Right lobe of liver (tissue), 6 donors: ENCODE measurements around the gene CNKSR2. TPM values are rescaled to one million over a fixed set of nuclear protein-coding genes. Genes with fewer than 3 reads are reported as not detected.

Experiments used
- ATAC-seq, 4 donors: fragments of 200-7000 bp; cut with Tn5 transposase; one replicate each; pipeline ENCODE4 v1.9.1; 2020; ENCODE audit warnings: mild to moderate bottlenecking in 4 of 4, moderate library complexity in 4 of 4
- DNase-seq, 3 donors: peaks; one replicate each; pipeline ENCODE4 v3.0.0-alpha.2; 2020
- H3K27ac ChIP-seq, 3 donors: fragments of 200-600 bp; one replicate each; pipeline ENCODE4 v1.8.0; 2022
- H3K27me3 ChIP-seq, 2 donors: fragments of 200-600 bp; one replicate each; pipeline ENCODE4 v1.8.0; 2022
- H3K36me3 ChIP-seq, 4 donors: fragments of 200-600 bp; sonication (generic) in 1 of 4; one replicate each; pipeline versions ENCODE4 v1.5.1 to v1.8.0; 2017 to 2022; ENCODE audit warnings: control low read depth in 1 of 4
- H3K4me1 ChIP-seq, 4 donors: fragments of 200-600 bp; sonication (generic) in 1 of 4; one replicate each; pipeline versions ENCODE4 v1.5.1 to v1.8.0; 2017 to 2022; ENCODE audit warnings: control low read depth in 1 of 4
- H3K4me3 ChIP-seq, 3 donors: fragments of 200-600 bp; one replicate each; pipeline ENCODE4 v1.8.0; 2022
- H3K9me3 ChIP-seq, 4 donors: fragments of 200-600 bp; sonication (generic) in 1 of 4; one replicate each; pipeline versions ENCODE4 v1.5.1 to v1.8.0; 2017 to 2022; ENCODE audit warnings: control low read depth in 1 of 4
- POLR2A ChIP-seq: fragments of 450-650 bp; IDR thresholded peaks from one replicate; pipeline ENCODE4 v1.6.1; 2017; ENCODE audit warnings: antibody characterized with exemption, mild to moderate bottlenecking
- WGBS: methylation state at CpG from one replicate; pipeline ENCODE4 v1.1.6; 2018; ENCODE audit warnings: low coverage, low lambda C conversion rate; ENCODE audit not compliant: insufficient coverage; ENCODE audit errors: missing lambda C conversion rate; 5-methylcytosine and 5-hydroxymethylcytosine counted together
- intact Hi-C, 2 donors: fragments of 100-400 bp; cut with DNase I; formaldehyde crosslinking; loops; one replicate each; pipeline versions ENCODE4 v1.11.2 to v1.14.1; 2022
- total RNA-seq, 6 experiments: library from RNA; depleted of rRNA in 2 of 6; stranded (reverse); fragments of >200 nt in 2 of 6; fragmentation: NEBNext Ultra II Directional in 3 of 6; extraction: Animal tissue kit (Norgen Biotek cat#: 25700) in 3 of 6; gene quantifications; one replicate each; pipeline versions ENCODE4 v1.1.0 to v1.2.4, GENCODE V29; 2016 to 2023
- TF ChIP-seq, protein P1 (sequence below), 4 donors: fragments of 200-600 bp in 3 of 4; fragments of 450-650 bp in 1 of 4; IDR thresholded peaks; one replicate each; pipeline versions ENCODE4 v1.5.1 to v1.8.0; 2016 to 2022; ENCODE audit warnings: antibody characterized with exemption in 4 of 4, mild to moderate bottlenecking in 2 of 4
- donor health status: DM: no; HTN: yes; CAD: no.
- donor health status: DM: no; HTN: no; CAD: no.
- donor health status: DM: no; HTN: no; CAD: no.
- donor health status: DM: no; HTN: yes; CAD: no.
- donor health status: DM: no; HTN: yes; CAD: no.

Gene CNKSR2
- total RNA-seq, 6 experiments from 2014 or later: 1.4 to 5.6 (median 2.6) TPM

DNA sequence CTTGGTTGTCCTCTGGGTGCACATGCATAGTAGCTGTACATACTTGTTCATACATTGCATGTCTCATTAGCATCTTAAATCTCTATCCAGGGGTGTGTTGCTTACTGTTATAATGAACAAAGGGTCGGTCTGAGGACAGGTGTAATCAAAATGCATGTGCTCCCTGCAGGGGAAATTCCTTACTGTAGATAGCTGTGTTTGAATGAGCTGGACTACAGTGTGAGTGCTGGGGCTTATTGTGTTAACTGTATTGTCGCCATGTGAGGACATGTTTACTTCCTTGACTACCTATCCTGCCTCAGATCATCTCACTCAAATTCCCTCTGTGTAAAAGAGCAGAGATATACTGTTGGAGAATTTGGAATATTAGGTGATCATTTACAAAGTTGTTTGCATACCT, 185.2 kb downstream of the CNKSR2 start:
- 44% methylated on average over 2 of the region's 2 CpGs for WGBS
- peaks cover 0 to 3% of the 10 kb centered on the region in 2 donors for H3K27me3 ChIP-seq
- DNase-seq: no peak
- no peak overlapping the region for H3K4me3 ChIP-seq
- no peaks in the 10 kb centered on the region for H3K4me1 ChIP-seq
- no peak overlapping the region for H3K27ac ChIP-seq
- no peaks in the 10 kb centered on the region for H3K9me3 ChIP-seq
- TF ChIP-seq, protein P1, sequence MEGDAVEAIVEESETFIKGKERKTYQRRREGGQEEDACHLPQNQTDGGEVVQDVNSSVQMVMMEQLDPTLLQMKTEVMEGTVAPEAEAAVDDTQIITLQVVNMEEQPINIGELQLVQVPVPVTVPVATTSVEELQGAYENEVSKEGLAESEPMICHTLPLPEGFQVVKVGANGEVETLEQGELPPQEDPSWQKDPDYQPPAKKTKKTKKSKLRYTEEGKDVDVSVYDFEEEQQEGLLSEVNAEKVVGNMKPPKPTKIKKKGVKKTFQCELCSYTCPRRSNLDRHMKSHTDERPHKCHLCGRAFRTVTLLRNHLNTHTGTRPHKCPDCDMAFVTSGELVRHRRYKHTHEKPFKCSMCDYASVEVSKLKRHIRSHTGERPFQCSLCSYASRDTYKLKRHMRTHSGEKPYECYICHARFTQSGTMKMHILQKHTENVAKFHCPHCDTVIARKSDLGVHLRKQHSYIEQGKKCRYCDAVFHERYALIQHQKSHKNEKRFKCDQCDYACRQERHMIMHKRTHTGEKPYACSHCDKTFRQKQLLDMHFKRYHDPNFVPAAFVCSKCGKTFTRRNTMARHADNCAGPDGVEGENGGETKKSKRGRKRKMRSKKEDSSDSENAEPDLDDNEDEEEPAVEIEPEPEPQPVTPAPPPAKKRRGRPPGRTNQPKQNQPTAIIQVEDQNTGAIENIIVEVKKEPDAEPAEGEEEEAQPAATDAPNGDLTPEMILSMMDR (IDR thresholded peaks at IDR 0.05): no peak
- no peak for TF ChIP-seq POLR2A
- peaks cover 0 to 2% (median 0%) of the 10 kb centered on the region in 4 donors for H3K36me3 ChIP-seq
- ATAC-seq: no peak
- intact Hi-C loops: no loop called here

DNA sequence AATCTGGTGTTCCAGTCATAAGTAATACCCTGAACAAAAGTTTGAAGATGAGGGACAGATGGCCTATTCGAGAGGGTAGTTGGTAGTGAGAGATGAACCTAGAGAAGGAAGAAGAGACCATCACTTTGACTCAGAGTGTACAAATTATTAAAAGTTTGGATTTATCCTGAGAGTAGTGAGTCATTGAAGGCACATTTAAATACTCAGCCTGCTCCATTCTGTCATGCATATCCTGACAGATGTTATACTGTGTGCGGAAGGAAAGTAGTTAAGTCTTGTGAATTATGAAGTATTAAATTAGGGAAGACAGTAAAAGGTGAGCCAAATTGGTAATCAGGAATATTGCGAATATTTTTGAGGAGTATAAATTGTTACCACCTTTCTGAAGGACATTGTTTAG, 190.8 kb downstream of the CNKSR2 start:
- H3K27me3 ChIP-seq: peaks cover 0 to 3% of the 10 kb centered on the region in 2 donors
- H3K4me1 ChIP-seq: no peaks in the 10 kb centered on the region
- H3K4me3 ChIP-seq: no peak overlapping the region
- DNase-seq (no peak), ATAC-seq (no peak)
- intact Hi-C loops: no loop called here
- TF ChIP-seq, protein P1 (IDR thresholded peaks at IDR 0.05): no peak
- no peak for TF ChIP-seq POLR2A
- 62% methylated on average over 3 of the region's 3 CpGs for WGBS
- H3K9me3 ChIP-seq: no peaks in the 10 kb centered on the region
- H3K36me3 ChIP-seq: no peaks in the 10 kb centered on the region
- no peak overlapping the region for H3K27ac ChIP-seq

GRCh38 chrX:21574793-21575192, 200.6 kb downstream of the CNKSR2 start:
- DNase-seq: no peak
- H3K4me3 ChIP-seq: no peak overlapping the region
- H3K27me3 ChIP-seq: no peaks in the 10 kb centered on the region
- no peak for ATAC-seq
- no peaks in the 10 kb centered on the region for H3K36me3 ChIP-seq
- no peak overlapping the region for H3K27ac ChIP-seq
- TF ChIP-seq POLR2A: no peak
- TF ChIP-seq, protein P1 (IDR thresholded peaks at IDR 0.05): no peak
- intact Hi-C loops: no loop called here
- 61% methylated on average over 1 of the region's 1 CpG for WGBS
- no peaks in the 10 kb centered on the region for H3K9me3 ChIP-seq
- no peaks in the 10 kb centered on the region for H3K4me1 ChIP-seq

DNA sequence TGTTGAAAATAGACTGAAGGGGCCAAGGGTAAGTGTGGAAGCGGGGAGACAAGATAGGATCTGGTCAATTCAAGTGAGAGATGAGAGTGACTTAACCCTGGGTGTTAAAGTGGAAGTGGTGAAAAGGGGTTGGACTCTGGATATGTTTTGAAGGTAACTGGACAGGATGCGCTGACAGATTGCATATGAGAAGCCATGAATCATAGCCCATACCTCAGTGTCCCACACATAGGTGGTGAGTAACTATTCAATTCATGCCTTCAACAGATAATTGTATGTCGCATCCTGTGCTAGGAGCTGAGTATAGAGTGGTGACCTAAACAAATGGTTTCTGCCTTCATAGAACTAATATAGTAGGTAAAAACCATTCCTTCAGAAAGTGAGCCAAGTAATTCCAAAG, 207.3 kb downstream of the CNKSR2 start:
- no peak for TF ChIP-seq POLR2A
- intact Hi-C loops: no loop called here
- Histone ChIP-seq H3K9me3 (no peaks in the 10 kb centered on the region), H3K4me1 (no peaks in the 10 kb centered on the region), H3K27me3 (no peaks in the 10 kb centered on the region), H3K36me3 (no peaks in the 10 kb centered on the region), H3K4me3 (no peak overlapping the region), H3K27ac (no peak overlapping the region)
- DNase-seq (no peak), ATAC-seq (no peak)
- WGBS: 80% methylated on average over 3 of the region's 3 CpGs

DNA sequence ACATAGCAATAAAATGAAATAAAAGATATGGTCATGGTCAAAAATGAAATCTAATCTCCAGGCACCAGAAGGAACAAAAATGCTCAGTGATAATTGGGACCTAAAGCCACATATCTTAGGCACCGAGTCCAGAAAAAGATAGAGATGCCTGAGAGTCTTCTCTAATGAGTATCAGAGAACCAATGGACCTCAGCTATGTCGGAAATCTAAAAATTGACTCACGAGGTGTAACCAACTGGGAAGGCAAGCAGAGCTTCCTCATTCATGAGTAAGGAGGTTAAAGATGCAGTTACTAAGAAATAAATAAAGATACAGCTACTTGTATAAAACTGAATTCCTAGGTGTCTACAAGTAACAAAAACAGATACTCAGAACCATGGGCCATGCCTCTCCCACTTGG, 211.8 kb downstream of the CNKSR2 start:
- no peaks in the 10 kb centered on the region for H3K9me3 ChIP-seq
- intact Hi-C loops: no loop called here
- H3K27me3 ChIP-seq: no peaks in the 10 kb centered on the region
- ATAC-seq: no peak
- H3K4me3 ChIP-seq: no peak overlapping the region
- H3K36me3 ChIP-seq: no peaks in the 10 kb centered on the region
- no peak for TF ChIP-seq POLR2A
- TF ChIP-seq, protein P1 (IDR thresholded peaks at IDR 0.05): no peak
- WGBS: 58% methylated on average over 3 of the region's 3 CpGs
- no peaks in the 10 kb centered on the region for H3K4me1 ChIP-seq
- DNase-seq: no peak
- H3K27ac ChIP-seq: no peak overlapping the region
